Body of pancreas (tissue), 4 donors: ENCODE data around the gene CSGALNACT2. TPM values are rescaled to one million over a fixed set of nuclear protein-coding genes. Genes with fewer than 3 reads are reported as not detected.

Source experiments
- ATAC-seq: fragments of 150-250 bp; one replicate; pipeline ENCODE4 v1.9.1; 2016
- DNase-seq, 4 donors: peaks; one replicate each; pipeline ENCODE4 v3.0.0-alpha.2; 2019
- H3K27ac ChIP-seq, 4 donors: fragments of 200-600 bp; sonication (generic); 1 replicate in 3 of 4; 2 replicates in 1 of 4; pipeline versions ENCODE4 v1.5.1 to v1.6.1; 2016 to 2019; ENCODE audit warnings: mild to moderate bottlenecking in 1 of 4, mixed read lengths in 1 of 4, moderate library complexity in 1 of 4
- H3K27me3 ChIP-seq, 2 donors: fragments of 200-600 bp; sonication (generic); one replicate each; pipeline ENCODE4 v1.6.0; 2016; ENCODE audit warnings: mild to moderate bottlenecking in 1 of 2
- H3K36me3 ChIP-seq, 2 donors: fragments of 200-600 bp; sonication (generic); replicated peaks in 1 of 2; 2 replicates each; pipeline ENCODE4 v1.5.1; 2016; ENCODE audit warnings: low read depth in 2 of 2; ENCODE audit not compliant: insufficient read depth in 1 of 2
- H3K4me1 ChIP-seq: fragments of 200-600 bp; sonication (generic); one replicate; pipeline ENCODE4 v1.6.0; 2016
- H3K4me3 ChIP-seq, 2 donors: fragments of 200-600 bp; sonication (generic); 1 replicate in 1 of 2; 2 replicates in 1 of 2; pipeline ENCODE4 v1.5.1; 2016 to 2019
- H3K9me3 ChIP-seq, 3 donors: fragments of 200-600 bp; sonication (generic); 1 replicate in 2 of 3; 2 replicates in 1 of 3; pipeline ENCODE4 v1.5.1; 2016
- POLR2A ChIP-seq, 3 donors: fragments of 450-650 bp; IDR thresholded peaks; one replicate each; pipeline ENCODE4 v1.6.1; 2016; ENCODE audit warnings: antibody characterized with exemption in 3 of 3, mild to moderate bottlenecking in 2 of 3
- WGBS, 2 donors: methylation state at CpG; one replicate each; pipeline ENCODE4 v1.1.5; 2017; 5-methylcytosine and 5-hydroxymethylcytosine counted together
- intact Hi-C: fragments of 100-400 bp; cut with DNase I; formaldehyde crosslinking; loops from one replicate; pipeline ENCODE4 v1.15.1; 2023
- total RNA-seq, 2 donors: library from RNA; depleted of rRNA; stranded (reverse); fragments of >200 nt; gene quantifications; one replicate each; pipeline ENCODE4 v1.1.0, GENCODE V29; 2016
- TF ChIP-seq, protein P1 (sequence below), 7 experiments: fragments of 450-650 bp in 4 of 7; fragments of 200-600 bp in 3 of 7; sonication (generic) in 3 of 7; IDR thresholded peaks; one replicate each; pipeline ENCODE4 v1.5.1; 2016 to 2019; ENCODE audit warnings: antibody characterized with exemption in 7 of 7

The CSGALNACT2 gene
- total RNA-seq, 2 donors from 2014 or later: 6.9 to 9.6 TPM

DNA sequence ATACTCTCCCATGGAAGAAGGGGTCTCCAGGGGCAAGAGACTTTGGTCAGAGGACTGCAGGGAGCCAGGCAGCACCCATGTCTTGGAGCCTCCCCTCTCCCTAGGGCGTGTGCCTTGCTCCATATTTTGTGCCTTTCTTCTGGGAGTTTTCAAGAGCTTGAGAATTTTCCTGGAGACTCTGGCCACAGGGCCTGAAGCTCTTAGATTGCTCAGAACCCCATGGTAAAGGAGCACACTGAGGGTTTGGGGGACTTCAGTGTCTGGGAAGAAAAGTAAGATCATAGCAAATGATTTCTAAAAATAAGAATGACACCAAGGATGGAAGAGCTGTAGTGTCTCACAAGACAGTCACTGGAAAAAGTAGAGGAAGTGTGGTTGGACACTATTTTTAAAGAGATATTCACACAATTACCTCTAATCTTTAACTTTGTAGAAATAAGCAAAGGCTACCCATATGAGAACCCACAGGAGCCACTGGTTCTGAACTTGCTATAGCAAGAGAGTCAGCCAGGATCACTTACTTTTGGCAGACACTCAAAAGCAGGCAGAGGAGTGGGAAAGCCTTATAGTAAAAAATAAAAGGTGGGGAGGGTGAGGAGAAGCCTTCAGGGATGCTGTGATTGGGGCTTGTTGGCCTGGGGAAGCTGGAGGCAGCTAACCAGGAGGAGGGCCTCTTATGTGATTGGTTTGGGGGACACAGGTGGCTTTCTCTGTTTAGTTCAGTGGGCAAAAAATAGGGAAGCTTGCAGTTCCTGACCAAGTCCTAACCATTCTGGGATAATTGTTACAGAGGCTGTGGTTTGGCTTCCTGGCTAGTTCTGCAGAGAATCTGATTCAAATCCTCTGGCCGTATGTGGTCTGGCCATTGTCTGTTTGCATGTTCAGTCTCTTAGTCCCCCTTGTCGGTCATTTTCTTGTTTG lies 5.1 kb upstream of the CSGALNACT2 start:
- Histone ChIP-seq H3K36me3 (no peaks in the 10 kb centered on the region), H3K4me1 (peaks cover 9% of the 10 kb centered on the region), H3K27me3 (no peaks in the 10 kb centered on the region), H3K9me3 (no peaks in the 10 kb centered on the region), H3K4me3 (no peak overlapping the region), H3K27ac (no peak overlapping the region)
- intact Hi-C loops: no loop called here
- no peak for DNase-seq
- 64% methylated on average over 3 of the region's 3 CpGs for WGBS, 2 donors
- ATAC-seq: no peak
- no peak for TF ChIP-seq POLR2A (IDR thresholded peaks at IDR 0.05)
- TF ChIP-seq, protein P1, sequence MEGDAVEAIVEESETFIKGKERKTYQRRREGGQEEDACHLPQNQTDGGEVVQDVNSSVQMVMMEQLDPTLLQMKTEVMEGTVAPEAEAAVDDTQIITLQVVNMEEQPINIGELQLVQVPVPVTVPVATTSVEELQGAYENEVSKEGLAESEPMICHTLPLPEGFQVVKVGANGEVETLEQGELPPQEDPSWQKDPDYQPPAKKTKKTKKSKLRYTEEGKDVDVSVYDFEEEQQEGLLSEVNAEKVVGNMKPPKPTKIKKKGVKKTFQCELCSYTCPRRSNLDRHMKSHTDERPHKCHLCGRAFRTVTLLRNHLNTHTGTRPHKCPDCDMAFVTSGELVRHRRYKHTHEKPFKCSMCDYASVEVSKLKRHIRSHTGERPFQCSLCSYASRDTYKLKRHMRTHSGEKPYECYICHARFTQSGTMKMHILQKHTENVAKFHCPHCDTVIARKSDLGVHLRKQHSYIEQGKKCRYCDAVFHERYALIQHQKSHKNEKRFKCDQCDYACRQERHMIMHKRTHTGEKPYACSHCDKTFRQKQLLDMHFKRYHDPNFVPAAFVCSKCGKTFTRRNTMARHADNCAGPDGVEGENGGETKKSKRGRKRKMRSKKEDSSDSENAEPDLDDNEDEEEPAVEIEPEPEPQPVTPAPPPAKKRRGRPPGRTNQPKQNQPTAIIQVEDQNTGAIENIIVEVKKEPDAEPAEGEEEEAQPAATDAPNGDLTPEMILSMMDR (IDR thresholded peaks at IDR 0.05): no peak

DNA sequence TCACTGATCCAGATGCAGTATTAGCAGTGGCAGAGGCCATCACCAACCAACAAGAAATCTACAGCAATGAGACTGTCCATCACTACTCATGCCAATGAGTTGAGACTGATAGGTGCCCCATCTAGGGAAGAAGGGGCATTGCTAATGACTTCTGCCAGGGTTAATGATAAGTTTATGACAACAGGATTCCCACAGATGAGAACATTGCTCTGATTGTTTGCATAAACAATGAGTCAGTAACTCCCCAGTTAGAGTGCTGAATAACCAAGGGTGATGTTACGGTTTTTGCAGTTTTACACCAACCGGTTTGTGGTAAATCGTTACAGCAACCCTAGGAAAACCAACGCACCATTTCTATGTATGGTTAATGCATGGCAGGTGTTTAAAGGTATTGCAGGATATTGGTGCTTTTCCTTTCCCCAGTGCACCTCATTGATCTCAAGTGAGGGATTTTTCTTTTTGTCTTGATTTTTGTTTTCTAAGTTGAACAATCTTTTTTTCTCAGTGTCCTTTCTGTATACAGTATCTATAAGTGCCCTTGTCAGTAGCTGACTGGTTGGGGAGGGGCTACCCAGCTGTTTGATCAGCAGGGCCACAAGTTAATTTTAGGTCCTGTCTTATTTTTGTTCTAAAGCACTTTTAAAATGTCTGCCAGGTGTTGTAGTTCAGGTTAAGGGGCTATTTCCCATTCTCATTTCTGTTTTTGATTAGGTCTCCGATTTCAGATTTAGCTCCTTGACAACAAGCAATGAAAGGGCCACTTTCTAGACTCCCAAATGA lies 3.9 kb upstream of the CSGALNACT2 start:
- Histone ChIP-seq H3K27ac (no peak overlapping the region), H3K4me1 (peaks cover 14% of the 10 kb centered on the region), H3K27me3 (no peaks in the 10 kb centered on the region), H3K4me3 (no peak overlapping the region), H3K9me3 (no peaks in the 10 kb centered on the region), H3K36me3 (no peaks in the 10 kb centered on the region)
- DNase-seq (no peak), ATAC-seq (no peak)
- TF ChIP-seq, protein P1 (IDR thresholded peaks at IDR 0.05): no peak
- TF ChIP-seq POLR2A (IDR thresholded peaks at IDR 0.05): no peak
- intact Hi-C loops: no loop called here
- WGBS, 2 donors: 88 to 93% methylated on average over 5 of the region's 5 CpGs

DNA sequence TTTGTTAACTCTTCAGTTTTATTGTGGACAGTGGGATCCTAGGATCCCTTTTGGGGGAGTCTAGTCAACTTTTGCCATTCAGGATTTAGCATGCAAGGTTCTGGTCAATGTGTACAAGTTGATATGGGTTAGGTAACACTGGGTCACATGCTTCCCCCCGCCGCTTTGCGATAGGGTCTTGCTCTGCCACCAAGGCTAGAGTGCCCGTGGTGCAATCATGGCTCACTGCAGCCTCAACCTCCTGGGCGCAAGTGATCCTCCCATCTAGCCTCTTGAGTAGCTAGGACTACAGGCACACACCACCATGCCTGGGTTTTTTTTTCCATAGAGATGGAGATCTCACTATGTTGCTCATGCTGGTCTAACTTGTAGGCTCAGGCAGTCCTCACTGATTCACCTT lies 3.2 kb upstream of the CSGALNACT2 start:
- no peaks in the 10 kb centered on the region for H3K36me3 ChIP-seq
- intact Hi-C loops: no loop called here
- H3K4me3 ChIP-seq: no peak overlapping the region
- peaks cover 17% of the 10 kb centered on the region for H3K4me1 ChIP-seq
- ATAC-seq (no peak), DNase-seq (no peak)
- no peak for TF ChIP-seq POLR2A (IDR thresholded peaks at IDR 0.05)
- TF ChIP-seq, protein P1 (IDR thresholded peaks at IDR 0.05): no peak
- 77 to 100% methylated on average over 5 of the region's 5 CpGs for WGBS, 2 donors
- H3K27ac ChIP-seq: no peak overlapping the region
- no peaks in the 10 kb centered on the region for H3K27me3 ChIP-seq
- no peaks in the 10 kb centered on the region for H3K9me3 ChIP-seq

DNA sequence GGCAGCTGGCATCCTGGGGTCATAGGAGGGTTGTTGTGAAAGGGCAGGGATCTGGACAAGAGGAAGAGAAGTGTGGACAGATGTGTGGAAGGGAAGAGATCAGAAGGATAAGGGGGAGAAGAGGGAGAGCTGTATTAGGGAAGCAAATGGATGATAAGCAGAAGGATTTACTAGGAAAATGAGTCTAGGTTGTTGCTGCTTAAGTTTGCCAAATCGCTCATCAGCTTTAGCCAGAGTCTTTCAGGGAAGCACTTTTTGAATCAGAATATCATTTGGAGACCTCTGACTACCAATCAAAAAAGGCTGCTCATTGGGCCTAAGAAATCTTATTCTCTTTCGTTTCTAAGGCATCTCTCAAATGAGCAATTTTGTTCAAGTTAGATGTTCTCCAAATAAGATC lies 2.6 kb upstream of the CSGALNACT2 start:
- Histone ChIP-seq H3K27ac (no peak overlapping the region), H3K4me1 (peaks cover 17% of the 10 kb centered on the region), H3K9me3 (no peaks in the 10 kb centered on the region), H3K36me3 (no peaks in the 10 kb centered on the region), H3K27me3 (no peaks in the 10 kb centered on the region), H3K4me3 (no peak overlapping the region)
- ATAC-seq (no peak), DNase-seq (no peak)
- WGBS, 2 donors: 89 to 95% methylated on average over 2 of the region's 2 CpGs
- TF ChIP-seq POLR2A (IDR thresholded peaks at IDR 0.05): no peak
- TF ChIP-seq, protein P1 (IDR thresholded peaks at IDR 0.05): no peak
- intact Hi-C loops: no loop called here
